Measurements from ENCODE around the gene HBQ1. TPM values are rescaled to one million over a fixed set of nuclear protein-coding genes. Genes with fewer than 3 reads are reported as not detected.
"Not testable (repeated sequence)": the region's sequence is repeated elsewhere in the genome, so short reads cannot be mapped to it uniquely, and the experiment has no call there.

HBQ1 gene
- total and polyA plus RNA-seq, 4 donors: 50.9 TPM; not detected in 3

DNA sequence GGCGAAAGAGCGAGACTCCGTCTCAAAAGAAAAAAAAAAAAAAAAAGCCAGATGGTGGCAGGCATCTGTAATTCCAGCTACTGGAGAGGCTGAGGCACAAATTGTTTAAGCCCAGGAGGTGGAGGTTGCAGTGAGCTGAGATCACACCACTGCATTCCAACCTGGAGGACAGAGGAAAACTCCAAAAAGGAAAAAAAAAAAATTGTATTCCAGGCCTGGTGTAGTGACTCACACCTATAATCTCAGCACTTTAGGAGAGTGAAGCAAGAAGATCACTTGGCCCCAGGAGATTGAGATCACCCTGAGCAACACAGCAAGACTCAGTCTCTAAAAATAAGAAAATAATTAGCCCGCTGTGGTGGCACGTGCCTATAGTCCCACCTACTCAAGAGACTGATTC, 20.1 kb downstream of the HBQ1 start:
- no peak for DNase-seq (ENCODE audit: low spot score)
- Histone ChIP-seq H3K27ac (ENCODE audit: low read depth in 1 of 2, low read length in 2 of 2) (no peak overlapping the region), H3K36me3 (ENCODE audit: control insufficient read depth in 4 of 4, insufficient read depth in 3 of 4, low read depth in 1 of 4, low read length in 3 of 4) (peaks cover 14 to 45% (median 38%) of the 10 kb centered on the region in 4 donors), H3K4me1 (ENCODE audit: control insufficient read depth in 4 of 4, insufficient read depth in 4 of 4, low read length in 3 of 4) (no peaks in the 10 kb centered on the region), H3K9ac (ENCODE audit: low read depth in 1 of 2, low read length in 2 of 2) (no peak overlapping the region), H3K4me3 (ENCODE audit: low read depth in 1 of 3, low read length in 3 of 3) (no peak overlapping the region), H3K9me3 (ENCODE audit: control insufficient read depth in 4 of 4, low read length in 3 of 4) (no peaks in the 10 kb centered on the region), H3K27me3 (ENCODE audit: control insufficient read depth in 4 of 4, insufficient read depth in 4 of 4, low read length in 3 of 4) (no peaks in the 10 kb centered on the region)
- TF ChIP-seq FOXA1 (IDR thresholded peaks at IDR 0.05): no peak
- TF ChIP-seq RXRA (IDR thresholded peaks at IDR 0.05): no peak
- no peak for TF ChIP-seq NR2F2 (IDR thresholded peaks at IDR 0.05)
- no peak for TF ChIP-seq GABPA (IDR thresholded peaks at IDR 0.05 in 1 of 2, conservative IDR thresholded peaks at IDR 0.05 in 1 of 2)
- TF ChIP-seq, protein P1, sequence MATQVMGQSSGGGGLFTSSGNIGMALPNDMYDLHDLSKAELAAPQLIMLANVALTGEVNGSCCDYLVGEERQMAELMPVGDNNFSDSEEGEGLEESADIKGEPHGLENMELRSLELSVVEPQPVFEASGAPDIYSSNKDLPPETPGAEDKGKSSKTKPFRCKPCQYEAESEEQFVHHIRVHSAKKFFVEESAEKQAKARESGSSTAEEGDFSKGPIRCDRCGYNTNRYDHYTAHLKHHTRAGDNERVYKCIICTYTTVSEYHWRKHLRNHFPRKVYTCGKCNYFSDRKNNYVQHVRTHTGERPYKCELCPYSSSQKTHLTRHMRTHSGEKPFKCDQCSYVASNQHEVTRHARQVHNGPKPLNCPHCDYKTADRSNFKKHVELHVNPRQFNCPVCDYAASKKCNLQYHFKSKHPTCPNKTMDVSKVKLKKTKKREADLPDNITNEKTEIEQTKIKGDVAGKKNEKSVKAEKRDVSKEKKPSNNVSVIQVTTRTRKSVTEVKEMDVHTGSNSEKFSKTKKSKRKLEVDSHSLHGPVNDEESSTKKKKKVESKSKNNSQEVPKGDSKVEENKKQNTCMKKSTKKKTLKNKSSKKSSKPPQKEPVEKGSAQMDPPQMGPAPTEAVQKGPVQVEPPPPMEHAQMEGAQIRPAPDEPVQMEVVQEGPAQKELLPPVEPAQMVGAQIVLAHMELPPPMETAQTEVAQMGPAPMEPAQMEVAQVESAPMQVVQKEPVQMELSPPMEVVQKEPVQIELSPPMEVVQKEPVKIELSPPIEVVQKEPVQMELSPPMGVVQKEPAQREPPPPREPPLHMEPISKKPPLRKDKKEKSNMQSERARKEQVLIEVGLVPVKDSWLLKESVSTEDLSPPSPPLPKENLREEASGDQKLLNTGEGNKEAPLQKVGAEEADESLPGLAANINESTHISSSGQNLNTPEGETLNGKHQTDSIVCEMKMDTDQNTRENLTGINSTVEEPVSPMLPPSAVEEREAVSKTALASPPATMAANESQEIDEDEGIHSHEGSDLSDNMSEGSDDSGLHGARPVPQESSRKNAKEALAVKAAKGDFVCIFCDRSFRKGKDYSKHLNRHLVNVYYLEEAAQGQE (IDR thresholded peaks at IDR 0.05): no peak
- TF ChIP-seq EGR1 (IDR thresholded peaks at IDR 0.05; ENCODE audit: low read depth in 2 of 2): no peak
- no peak for TF ChIP-seq RAD21 (IDR thresholded peaks at IDR 0.05)
- no peak for TF ChIP-seq HNF4G (IDR thresholded peaks at IDR 0.05)
- TF ChIP-seq TAF1 (conservative IDR thresholded peaks at IDR 0.05): no peak
- WGBS: 96% methylated on average over 5 of the region's 5 CpGs

DNA sequence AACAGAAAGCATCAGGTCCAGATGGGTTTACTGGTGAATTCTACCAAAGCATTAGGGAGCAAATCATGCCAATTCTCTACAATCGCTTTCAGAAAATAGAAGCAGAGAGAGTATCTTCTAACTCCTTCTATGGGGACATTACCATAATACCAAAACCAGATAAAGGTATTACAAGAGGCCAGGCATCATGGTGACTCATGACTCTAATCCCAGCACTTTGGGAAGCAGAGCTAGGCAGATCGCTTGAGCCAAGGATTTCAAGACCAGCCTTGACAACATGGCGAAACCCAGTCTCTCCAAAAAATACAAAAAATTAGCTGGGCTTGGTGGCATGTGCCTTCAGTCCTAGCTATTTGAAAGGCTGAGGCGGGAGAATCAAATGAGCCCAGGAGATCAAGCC, 23.0 kb downstream of the HBQ1 start:
- 98% methylated on average over 4 of the region's 4 CpGs for WGBS
- Histone ChIP-seq H3K9ac (ENCODE audit: low read depth in 1 of 2, low read length in 2 of 2) (no peak overlapping the region), H3K27ac (ENCODE audit: low read depth in 1 of 2, low read length in 2 of 2) (no peak overlapping the region), H3K4me3 (ENCODE audit: low read depth in 1 of 3, low read length in 3 of 3) (no peak overlapping the region), H3K9me3 (ENCODE audit: control insufficient read depth in 4 of 4, low read length in 3 of 4) (no peaks in the 10 kb centered on the region), H3K27me3 (ENCODE audit: control insufficient read depth in 4 of 4, insufficient read depth in 4 of 4, low read length in 3 of 4) (no peaks in the 10 kb centered on the region), H3K36me3 (ENCODE audit: control insufficient read depth in 4 of 4, insufficient read depth in 3 of 4, low read depth in 1 of 4, low read length in 3 of 4) (peaks cover 10 to 54% (median 44%) of the 10 kb centered on the region in 4 donors), H3K4me1 (ENCODE audit: control insufficient read depth in 4 of 4, insufficient read depth in 4 of 4, low read length in 3 of 4) (no peaks in the 10 kb centered on the region)
- TF ChIP-seq, protein P2, sequence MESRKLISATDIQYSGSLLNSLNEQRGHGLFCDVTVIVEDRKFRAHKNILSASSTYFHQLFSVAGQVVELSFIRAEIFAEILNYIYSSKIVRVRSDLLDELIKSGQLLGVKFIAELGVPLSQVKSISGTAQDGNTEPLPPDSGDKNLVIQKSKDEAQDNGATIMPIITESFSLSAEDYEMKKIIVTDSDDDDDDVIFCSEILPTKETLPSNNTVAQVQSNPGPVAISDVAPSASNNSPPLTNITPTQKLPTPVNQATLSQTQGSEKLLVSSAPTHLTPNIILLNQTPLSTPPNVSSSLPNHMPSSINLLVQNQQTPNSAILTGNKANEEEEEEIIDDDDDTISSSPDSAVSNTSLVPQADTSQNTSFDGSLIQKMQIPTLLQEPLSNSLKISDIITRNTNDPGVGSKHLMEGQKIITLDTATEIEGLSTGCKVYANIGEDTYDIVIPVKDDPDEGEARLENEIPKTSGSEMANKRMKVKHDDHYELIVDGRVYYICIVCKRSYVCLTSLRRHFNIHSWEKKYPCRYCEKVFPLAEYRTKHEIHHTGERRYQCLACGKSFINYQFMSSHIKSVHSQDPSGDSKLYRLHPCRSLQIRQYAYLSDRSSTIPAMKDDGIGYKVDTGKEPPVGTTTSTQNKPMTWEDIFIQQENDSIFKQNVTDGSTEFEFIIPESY (IDR thresholded peaks at IDR 0.05): no peak
- no peak for TF ChIP-seq FOXA1 (IDR thresholded peaks at IDR 0.05)
- TF ChIP-seq TAF1 (conservative IDR thresholded peaks at IDR 0.05): no peak
- no peak for TF ChIP-seq RXRA (IDR thresholded peaks at IDR 0.05)
- TF ChIP-seq SP1 (IDR thresholded peaks at IDR 0.05): no peak
- TF ChIP-seq, protein P1 (IDR thresholded peaks at IDR 0.05): no peak
- TF ChIP-seq, protein P3, sequence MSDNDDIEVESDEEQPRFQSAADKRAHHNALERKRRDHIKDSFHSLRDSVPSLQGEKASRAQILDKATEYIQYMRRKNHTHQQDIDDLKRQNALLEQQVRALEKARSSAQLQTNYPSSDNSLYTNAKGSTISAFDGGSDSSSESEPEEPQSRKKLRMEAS (IDR thresholded peaks at IDR 0.05): no peak
- TF ChIP-seq NR2F2 (IDR thresholded peaks at IDR 0.05): no peak
- TF ChIP-seq YY1 (IDR thresholded peaks at IDR 0.05): no peak
- TF ChIP-seq FOXA2 (IDR thresholded peaks at IDR 0.05): no peak
- TF ChIP-seq, protein P4, sequence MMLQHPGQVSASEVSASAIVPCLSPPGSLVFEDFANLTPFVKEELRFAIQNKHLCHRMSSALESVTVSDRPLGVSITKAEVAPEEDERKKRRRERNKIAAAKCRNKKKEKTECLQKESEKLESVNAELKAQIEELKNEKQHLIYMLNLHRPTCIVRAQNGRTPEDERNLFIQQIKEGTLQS (IDR thresholded peaks at IDR 0.05): no peak
- no peak for TF ChIP-seq HNF4G (IDR thresholded peaks at IDR 0.05)
- TF ChIP-seq, protein P5, sequence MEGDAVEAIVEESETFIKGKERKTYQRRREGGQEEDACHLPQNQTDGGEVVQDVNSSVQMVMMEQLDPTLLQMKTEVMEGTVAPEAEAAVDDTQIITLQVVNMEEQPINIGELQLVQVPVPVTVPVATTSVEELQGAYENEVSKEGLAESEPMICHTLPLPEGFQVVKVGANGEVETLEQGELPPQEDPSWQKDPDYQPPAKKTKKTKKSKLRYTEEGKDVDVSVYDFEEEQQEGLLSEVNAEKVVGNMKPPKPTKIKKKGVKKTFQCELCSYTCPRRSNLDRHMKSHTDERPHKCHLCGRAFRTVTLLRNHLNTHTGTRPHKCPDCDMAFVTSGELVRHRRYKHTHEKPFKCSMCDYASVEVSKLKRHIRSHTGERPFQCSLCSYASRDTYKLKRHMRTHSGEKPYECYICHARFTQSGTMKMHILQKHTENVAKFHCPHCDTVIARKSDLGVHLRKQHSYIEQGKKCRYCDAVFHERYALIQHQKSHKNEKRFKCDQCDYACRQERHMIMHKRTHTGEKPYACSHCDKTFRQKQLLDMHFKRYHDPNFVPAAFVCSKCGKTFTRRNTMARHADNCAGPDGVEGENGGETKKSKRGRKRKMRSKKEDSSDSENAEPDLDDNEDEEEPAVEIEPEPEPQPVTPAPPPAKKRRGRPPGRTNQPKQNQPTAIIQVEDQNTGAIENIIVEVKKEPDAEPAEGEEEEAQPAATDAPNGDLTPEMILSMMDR (IDR thresholded peaks at IDR 0.05; ENCODE audit: low read depth, low read length, missing input control): no peak
- TF ChIP-seq EGR1 (IDR thresholded peaks at IDR 0.05; ENCODE audit: low read depth in 2 of 2): no peak
- no peak for TF ChIP-seq RAD21 (IDR thresholded peaks at IDR 0.05)
- TF ChIP-seq JUND (IDR thresholded peaks at IDR 0.05): no peak
- no peak for TF ChIP-seq GABPA (IDR thresholded peaks at IDR 0.05 in 1 of 2, conservative IDR thresholded peaks at IDR 0.05 in 1 of 2)
- no peak for DNase-seq (ENCODE audit: low spot score)

DNA sequence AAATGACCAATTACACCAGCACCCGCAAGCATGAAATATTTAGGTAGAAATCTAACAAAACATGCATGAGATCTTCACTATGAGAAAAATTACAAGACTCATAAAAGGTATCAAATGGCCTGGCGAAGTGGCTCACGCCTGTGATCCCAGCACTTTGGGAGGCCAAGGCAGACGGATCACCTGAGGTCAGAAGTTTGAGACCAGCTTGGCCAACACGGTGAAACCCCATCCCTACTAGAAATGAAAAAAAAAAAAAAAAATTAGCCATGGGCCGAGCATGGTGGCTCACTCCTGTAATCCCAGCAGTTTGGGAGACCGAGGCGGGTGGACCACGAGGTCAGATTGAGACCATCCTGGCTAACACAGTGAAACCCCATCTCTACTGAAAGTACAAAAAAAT, 23.8 kb downstream of the HBQ1 start:
- not testable (repeated sequence) for DNase-seq (ENCODE audit: low spot score); H3K27ac ChIP-seq (ENCODE audit: low read depth in 1 of 2, low read length in 2 of 2); H3K27me3 ChIP-seq (ENCODE audit: control insufficient read depth in 4 of 4, insufficient read depth in 4 of 4, low read length in 3 of 4); H3K4me1 ChIP-seq (ENCODE audit: control insufficient read depth in 4 of 4, insufficient read depth in 4 of 4, low read length in 3 of 4); H3K4me3 ChIP-seq (ENCODE audit: low read depth in 1 of 3, low read length in 3 of 3); H3K9me3 ChIP-seq (ENCODE audit: control insufficient read depth in 4 of 4, low read length in 3 of 4); H3K9ac ChIP-seq (ENCODE audit: low read depth in 1 of 2, low read length in 2 of 2)
- 96% methylated on average over 9 of the region's 9 CpGs for WGBS
- H3K36me3 ChIP-seq (ENCODE audit: control insufficient read depth in 4 of 4, insufficient read depth in 3 of 4, low read depth in 1 of 4, low read length in 3 of 4): peaks cover 11 to 57% (median 40%) of the 10 kb centered on the region in 4 donors

Data from liver (tissue), 9 donors.